Prostate gland (tissue), 2 donors: ENCODE measurements around the gene SLFN12. TPM values are rescaled to one million over a fixed set of nuclear protein-coding genes. Genes with fewer than 3 reads are reported as not detected.

Experiments used
- DNase-seq: peaks from one replicate; pipeline ENCODE4 v3.0.0-alpha.2; 2019; ENCODE audit warnings: low spot score
- H3K27ac ChIP-seq, 2 donors: fragments of 200-600 bp; sonication (generic); 2 replicates each; pipeline ENCODE4 v1.5.1; 2017 to 2019
- H3K27me3 ChIP-seq: fragments of 200-600 bp; sonication (generic); replicated peaks from 2 replicates; pipeline ENCODE4 v1.5.1; 2019; ENCODE audit not compliant: insufficient read depth
- H3K36me3 ChIP-seq, 2 donors: fragments of 200-600 bp; sonication (generic); 1 replicate in 1 of 2; 2 replicates in 1 of 2; pipeline versions ENCODE4 v1.5.1 to v1.8.1; 2017 to 2019
- H3K4me1 ChIP-seq: fragments of 200-600 bp; sonication (generic); replicated peaks from 2 replicates; pipeline ENCODE4 v1.5.1; 2019
- H3K4me3 ChIP-seq, 2 donors: fragments of 200-600 bp; sonication (generic); 2 replicates each; pipeline ENCODE4 v1.5.1; 2017 to 2019
- H3K9me3 ChIP-seq: fragments of 200-600 bp; sonication (generic); 2 replicates; pipeline ENCODE4 v1.5.1; 2017
- CTCF ChIP-seq, 4 experiments: fragments of 200-600 bp in 2 of 4; fragments of 450-650 bp in 2 of 4; sonication (generic) in 2 of 4; IDR thresholded peaks; 1 replicate in 3 of 4; 2 replicates in 1 of 4; pipeline ENCODE4 v1.5.1; 2016 to 2019; ENCODE audit warnings: antibody characterized with exemption in 4 of 4, mild to moderate bottlenecking in 2 of 4, moderate library complexity in 2 of 4
- POLR2A ChIP-seq: fragments of 450-650 bp; IDR thresholded peaks from one replicate; pipeline ENCODE4 v1.6.1; 2016; ENCODE audit warnings: antibody characterized with exemption, mild to moderate bottlenecking
- POLR2AphosphoS5 ChIP-seq: sonication (generic); formaldehyde crosslinking; IDR thresholded peaks from one replicate; pipeline ENCODE4 v1.6.1; 2017; ENCODE audit warnings: antibody characterized with exemption
- WGBS: methylation state at CpG from one replicate; pipeline ENCODE4 v1.1.5; 2018; 5-methylcytosine and 5-hydroxymethylcytosine counted together
- intact Hi-C: fragments of 100-400 bp; cut with DNase I; formaldehyde crosslinking; loops from one replicate; pipeline ENCODE4 v1.14.2; 2022
- small RNA-seq, 2 donors: library from RNA; depleted of rRNA; stranded (forward); fragments of <200 nt; gene quantifications; one replicate each; pipeline ENCODE3, GENCODE V24; 2016
- total RNA-seq, 2 donors: library from RNA; depleted of rRNA; stranded (reverse); fragments of >200 nt; gene quantifications; one replicate each; pipeline ENCODE4 v1.1.0, GENCODE V29; 2016

The SLFN12 gene
- total RNA-seq, 2 donors from 2014 or later: 4.9 to 5.2 TPM

DNA sequence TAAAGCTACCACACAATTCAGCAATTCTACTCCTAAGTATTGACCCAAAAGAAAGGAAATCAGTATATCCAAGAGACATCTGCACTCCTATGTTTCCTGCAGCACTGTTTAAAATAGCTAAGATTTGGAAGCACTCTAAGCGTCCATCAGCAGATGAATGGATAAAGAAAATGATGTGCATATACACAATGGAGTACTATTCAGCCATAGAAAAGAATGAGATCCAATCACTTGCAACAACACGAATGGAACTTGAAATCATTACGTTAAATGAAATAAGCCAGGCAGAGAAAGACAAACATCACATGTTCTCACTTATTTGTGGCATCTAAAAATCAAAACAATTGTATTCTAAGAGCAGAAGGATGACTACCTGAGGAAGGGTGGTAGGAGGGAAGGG lies 60.4 kb downstream of the SLFN12 start:
- intact Hi-C loops: no loop called here
- 71% methylated on average over 3 of the region's 3 CpGs for WGBS

GRCh38 chr17:35368081-35368830 lies 64.0 kb downstream of the SLFN12 start:
- intact Hi-C loops: no loop called here
- H3K27me3 ChIP-seq: no peaks in the 10 kb centered on the region
- no peaks in the 10 kb centered on the region for H3K36me3 ChIP-seq
- H3K4me3 ChIP-seq: no peak overlapping the region
- no peaks in the 10 kb centered on the region for H3K9me3 ChIP-seq
- H3K27ac ChIP-seq: no peak overlapping the region
- no peaks in the 10 kb centered on the region for H3K4me1 ChIP-seq
- TF ChIP-seq CTCF (IDR thresholded peaks at IDR 0.05) (no peak), POLR2A (no peak), POLR2AphosphoS5 (no peak)
- DNase-seq: no peak
- 57% methylated on average over 4 of the region's 4 CpGs for WGBS

More for the DNA sequence above, 60.4 kb downstream of the SLFN12 start:
- H3K27ac ChIP-seq: no peak overlapping the region
- no peak for DNase-seq
- no peak for TF ChIP-seq POLR2AphosphoS5
- TF ChIP-seq POLR2A: no peak
- TF ChIP-seq CTCF (IDR thresholded peaks at IDR 0.05): no peak
- H3K27me3 ChIP-seq: no peaks in the 10 kb centered on the region
- H3K4me1 ChIP-seq: no peaks in the 10 kb centered on the region
- H3K9me3 ChIP-seq: no peaks in the 10 kb centered on the region
- no peak overlapping the region for H3K4me3 ChIP-seq
- H3K36me3 ChIP-seq: no peaks in the 10 kb centered on the region

DNA sequence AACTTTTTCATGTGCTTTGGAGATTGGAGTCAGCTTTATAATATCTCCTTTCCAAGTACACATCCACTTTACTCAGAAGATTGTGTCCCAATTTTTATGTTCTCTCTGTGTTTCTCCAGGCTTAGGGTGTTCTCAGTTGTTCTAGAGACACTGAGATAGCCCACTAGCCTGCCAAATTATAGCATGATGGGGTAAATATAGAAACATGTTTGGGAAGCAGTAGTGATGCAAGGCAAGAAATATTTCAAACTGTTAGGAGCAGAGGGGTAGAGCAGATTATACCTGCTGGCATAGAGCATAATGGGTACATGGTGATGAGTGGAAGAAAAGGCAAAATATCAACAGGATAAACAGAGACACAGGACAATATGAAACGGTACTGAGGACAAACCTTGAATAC lies 71.3 kb downstream of the SLFN12 start:
- intact Hi-C loops: no loop called here
- Histone ChIP-seq H3K9me3 (no peaks in the 10 kb centered on the region), H3K4me1 (no peaks in the 10 kb centered on the region), H3K27me3 (no peaks in the 10 kb centered on the region), H3K4me3 (no peak overlapping the region), H3K36me3 (no peaks in the 10 kb centered on the region), H3K27ac (no peak overlapping the region)
- 64% methylated on average over 1 of the region's 1 CpG for WGBS
- TF ChIP-seq POLR2AphosphoS5 (no peak), POLR2A (no peak), CTCF (IDR thresholded peaks at IDR 0.05) (no peak)
- no peak for DNase-seq

Small RNA genes within 50 kb of the gene (small RNA-seq; reads per million reads assigned to genes)
- 0 reads per million in 2 donors for gene AC060766.3
- 0 reads per million in 2 donors for gene AC060766.5

Other genes starting within 250 kb of the SLFN12 start
- gene SLC35G3, start 238.1 kb downstream of the SLFN12 start, total RNA-seq: under 1 TPM in 1 of 2 donors, not detected in 1; 0.34 TPM
- 10 to 100 TPM; 21.4 to 21.5 TPM for gene SLFN5, start 189.4 kb downstream of the SLFN12 start, total RNA-seq
- gene SLFN11, start 58.9 kb downstream of the SLFN12 start, total RNA-seq: 1 to 10 TPM; 7.7 TPM
- 10 to 100 TPM in 1 of 2 donors, 1 to 10 TPM in 1; 4.1 to 10.5 TPM for gene SLFN13, start 16.3 kb upstream of the SLFN12 start, total RNA-seq
- gene SLFN12L, start 105.2 kb upstream of the SLFN12 start, total RNA-seq: 1 to 10 TPM in 1 of 2 donors, under 1 TPM in 1; 0.23 to 1.2 TPM
- not detected for gene SLFN14, start 128.3 kb upstream of the SLFN12 start, total RNA-seq
- gene PEX12, start 146.1 kb upstream of the SLFN12 start, total RNA-seq: 10 to 100 TPM in 1 of 2 donors, 1 to 10 TPM in 1; 9.4 to 11.6 TPM
- gene AP2B1, start 154.8 kb upstream of the SLFN12 start, total RNA-seq: 10 to 100 TPM; 66.8 to 92.9 TPM